ENCODE results near the gene SH3RF3.

SH3RF3 gene

GRCh38 chr2:109460553-109461324 is 331.7 kb downstream of the SH3RF3 start:
- peak in 1 of 2 experiments; percentile 19 for DNase-seq

- DNase-seq: no peak
These were observed 334.2 kb downstream of the SH3RF3 start for GRCh38 chr2:109463236-109463635.

GRCh38 chr2:109463891-109464290 is 334.9 kb downstream of the SH3RF3 start:
- DNase-seq: peak in 1 of 2 experiments; percentile 25

GRCh38 chr2:109466674-109467575 is 337.9 kb downstream of the SH3RF3 start:
- DNase-seq: peak in 1 of 2 experiments; percentile 8

- no peak for DNase-seq
These were observed 338.7 kb downstream of the SH3RF3 start for GRCh38 chr2:109467701-109468100.

GRCh38 chr2:109468893-109469292 is 339.9 kb downstream of the SH3RF3 start:
- DNase-seq: no peak

- DNase-seq: no peak
These were observed 342.7 kb downstream of the SH3RF3 start for GRCh38 chr2:109471658-109472057.

- DNase-seq: peak in 1 of 2 experiments; percentile 3
These were observed 343.4 kb downstream of the SH3RF3 start for GRCh38 chr2:109472331-109472959.

- peak in 1 of 2 experiments; percentile 3 for DNase-seq
These were observed 344.0 kb downstream of the SH3RF3 start for GRCh38 chr2:109472974-109473373.

GRCh38 chr2:109473616-109474318 is 344.8 kb downstream of the SH3RF3 start:
- DNase-seq: no peak

- no peak for DNase-seq
These were observed 345.4 kb downstream of the SH3RF3 start for GRCh38 chr2:109474319-109474825.

- peak in 1 of 2 experiments; percentile 43 for DNase-seq
These were observed 346.7 kb downstream of the SH3RF3 start for GRCh38 chr2:109475531-109476210.

- DNase-seq: no peak
These were observed 347.8 kb downstream of the SH3RF3 start for GRCh38 chr2:109476641-109477441.

GRCh38 chr2:109478906-109479493 is 350.0 kb downstream of the SH3RF3 start:
- no peak for DNase-seq

- no peak for DNase-seq
These were observed 350.8 kb downstream of the SH3RF3 start for GRCh38 chr2:109479804-109480203.

GRCh38 chr2:109480486-109481195 is 351.6 kb downstream of the SH3RF3 start:
- no peak for DNase-seq

- peak; percentile 32 to 67 for DNase-seq
These were observed 352.2 kb downstream of the SH3RF3 start for GRCh38 chr2:109481196-109481555.

- no peak for DNase-seq
These were observed 352.6 kb downstream of the SH3RF3 start for GRCh38 chr2:109481599-109481998.

GRCh38 chr2:109482361-109482861 is 353.4 kb downstream of the SH3RF3 start:
- peak; percentile 50 to 79 for DNase-seq

Measured in NCI-H524 (cell line).